ENCODE data around the gene NDST1. TPM values are rescaled to one million over a fixed set of nuclear protein-coding genes. Genes with fewer than 3 reads are reported as not detected.
"Not testable (repeated sequence)": the region's sequence is repeated elsewhere in the genome, so short reads cannot be mapped to it uniquely, and the experiment has no call there.

NDST1 gene
- total RNA-seq, 4 donors from 2014 or later = 58.3 to 146 (median 72.1) TPM

- Histone ChIP-seq H3K36me3 (no peaks in the 10 kb centered on the region), H3K27ac (peak overlapping the region in 3 of 4 donors; percentile 17 to 73 (median 48)), H3K4me1 (peaks cover 4 to 100% (median 73%) of the 10 kb centered on the region in 3 donors), H3K27me3 (no peaks in the 10 kb centered on the region), H3K4me3 (no peak overlapping the region), H3K9me3 (no peaks in the 10 kb centered on the region)
- TF ChIP-seq CTCF (IDR thresholded peaks at IDR 0.05) = peak in 1 of 4 experiments; percentile 5
- TF ChIP-seq POLR2AphosphoS5 (IDR thresholded peaks at IDR 0.05) = no peak
- no peak for ATAC-seq
- 76 to 80% methylated on average over 2 to 11 of the region's 15 CpGs for WGBS, 2 donors (ENCODE audit: low coverage in 1 of 2)
These were observed 5.7 kb downstream of the NDST1 start for GRCh38 chr5:150513375-150514309.

GRCh38 chr5:150514708-150515211, 6.8 kb downstream of the NDST1 start:
- H3K27me3 ChIP-seq = no peaks in the 10 kb centered on the region
- H3K4me3 ChIP-seq = no peak overlapping the region
- WGBS, 2 donors (ENCODE audit: low coverage in 1 of 2) = 51 to 60% methylated on average over 2 of the region's 3 CpGs
- peak overlapping the region in 3 of 4 donors; percentile 71 to 85 (median 79) for H3K27ac ChIP-seq
- H3K36me3 ChIP-seq = peaks cover 0 to 9% of the 10 kb centered on the region in 2 donors
- ATAC-seq = no peak
- H3K9me3 ChIP-seq = no peaks in the 10 kb centered on the region
- peaks cover 4 to 100% (median 62%) of the 10 kb centered on the region in 3 donors for H3K4me1 ChIP-seq
- TF ChIP-seq EP300 (IDR thresholded peaks at IDR 0.05) (no peak), POLR2AphosphoS5 (IDR thresholded peaks at IDR 0.05) (no peak), CTCF (IDR thresholded peaks at IDR 0.05) (no peak), POLR2A (IDR thresholded peaks at IDR 0.05) (no peak)

GRCh38 chr5:150515446-150515845, 7.5 kb downstream of the NDST1 start:
- Histone ChIP-seq H3K4me1 (peaks cover 4 to 100% (median 55%) of the 10 kb centered on the region in 3 donors), H3K4me3 (no peak overlapping the region), H3K27me3 (no peaks in the 10 kb centered on the region), H3K9me3 (no peaks in the 10 kb centered on the region), H3K27ac (peak overlapping the region in 3 of 4 donors; percentile 71 to 85 (median 79)), H3K36me3 (peaks cover 0 to 9% of the 10 kb centered on the region in 2 donors)
- WGBS, 2 donors (ENCODE audit: low coverage in 1 of 2) = 62 to 65% methylated on average over 2 to 3 of the region's 6 CpGs
- no peak for TF ChIP-seq CTCF (IDR thresholded peaks at IDR 0.05)
- peak; percentile 55 for TF ChIP-seq POLR2AphosphoS5 (IDR thresholded peaks at IDR 0.05)
- ATAC-seq = peak; percentile 70

- no peaks in the 10 kb centered on the region for H3K27me3 ChIP-seq
- peak overlapping the region in 3 of 4 donors; percentile 71 to 85 (median 79) for H3K27ac ChIP-seq
- no peak for TF ChIP-seq POLR2A (IDR thresholded peaks at IDR 0.05)
- no peak for TF ChIP-seq POLR2AphosphoS5 (IDR thresholded peaks at IDR 0.05)
- TF ChIP-seq EP300 (IDR thresholded peaks at IDR 0.05) = no peak
- H3K4me3 ChIP-seq = no peak overlapping the region
- ATAC-seq = no peak
- H3K36me3 ChIP-seq = peaks cover 0 to 11% of the 10 kb centered on the region in 2 donors
- H3K4me1 ChIP-seq = peaks cover 4 to 100% (median 50%) of the 10 kb centered on the region in 3 donors
- no peaks in the 10 kb centered on the region for H3K9me3 ChIP-seq
- WGBS, 2 donors (ENCODE audit: low coverage in 1 of 2) = 27% methylated on average over 4 of the region's 5 CpGs; no CpG with 5 or more reads in 1 of the 2 donors
These were observed 8.1 kb downstream of the NDST1 start for GRCh38 chr5:150516011-150516410.

GRCh38 chr5:150517272-150518152, 9.6 kb downstream of the NDST1 start:
- H3K4me3 ChIP-seq = no peak overlapping the region
- peak overlapping the region in 3 of 4 donors; percentile 69 to 79 (median 71) for H3K27ac ChIP-seq
- peaks cover 4 to 100% (median 39%) of the 10 kb centered on the region in 3 donors for H3K4me1 ChIP-seq
- 19 to 36% methylated on average over 8 to 11 of the region's 13 CpGs for WGBS, 2 donors (ENCODE audit: low coverage in 1 of 2)
- peaks cover 0 to 23% of the 10 kb centered on the region in 2 donors for H3K36me3 ChIP-seq
- no peaks in the 10 kb centered on the region for H3K9me3 ChIP-seq
- H3K27me3 ChIP-seq = no peaks in the 10 kb centered on the region
- peak; percentile 16 for ATAC-seq
- TF ChIP-seq CTCF (IDR thresholded peaks at IDR 0.05) = no peak
- no peak for TF ChIP-seq POLR2A (IDR thresholded peaks at IDR 0.05)
- no peak for TF ChIP-seq EP300 (IDR thresholded peaks at IDR 0.05)
- no peak for TF ChIP-seq POLR2AphosphoS5 (IDR thresholded peaks at IDR 0.05)

- Histone ChIP-seq H3K4me1 (peaks cover 4 to 100% (median 42%) of the 10 kb centered on the region in 3 donors), H3K27ac (peak overlapping the region in 3 of 4 donors; percentile 2 to 42 (median 32)), H3K36me3 (peaks cover 0 to 23% of the 10 kb centered on the region in 2 donors)
- not testable (repeated sequence) for H3K4me3 ChIP-seq, ATAC-seq, H3K27me3 ChIP-seq, H3K9me3 ChIP-seq
- 85% methylated on average over 7 of the region's 14 CpGs; no CpG with 5 or more reads in 1 of the 2 donors for WGBS, 2 donors (ENCODE audit: low coverage in 1 of 2)
These were observed 11.0 kb downstream of the NDST1 start for GRCh38 chr5:150518712-150519559.
